IPS-18c (cell line): ENCODE results near the gene SV2A.

ENCODE experiments used
- H3K4me3 ChIP-seq: 2 replicates; pipeline ENCODE4 v1.7.0; 2013; ENCODE audit warnings: low read depth, mild to moderate bottlenecking, low read length, moderate library complexity; ENCODE audit not compliant: insufficient read depth
- H3K9me3 ChIP-seq: one replicate; pipeline ENCODE4 v1.6.1; 2013; ENCODE audit warnings: mild to moderate bottlenecking, low read length, moderate library complexity; ENCODE audit not compliant: control insufficient read depth, insufficient read depth

Gene SV2A

DNA sequence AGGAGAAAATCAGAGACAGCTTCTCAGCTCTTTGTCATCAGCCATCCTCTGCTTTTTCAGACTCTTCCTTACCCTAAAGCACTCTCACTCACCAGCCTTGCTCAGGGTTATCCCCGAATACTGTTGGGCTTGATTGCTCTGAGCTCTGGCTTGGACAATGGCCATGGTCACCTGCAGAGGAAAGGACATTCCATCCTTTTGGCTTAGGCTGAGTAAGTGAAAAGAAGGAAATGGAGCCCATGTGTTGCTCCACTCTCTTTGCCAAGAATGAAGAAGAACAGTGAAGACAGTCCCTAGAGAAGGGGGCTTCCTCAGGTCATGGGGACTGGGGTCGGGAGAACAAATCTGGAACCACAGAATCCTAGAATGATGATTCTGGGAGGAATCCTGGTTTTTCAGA lies 16.7 kb upstream of the SV2A start:
- no peak overlapping the region for H3K4me3 ChIP-seq
- H3K9me3 ChIP-seq = peaks cover 4% of the 10 kb centered on the region

DNA sequence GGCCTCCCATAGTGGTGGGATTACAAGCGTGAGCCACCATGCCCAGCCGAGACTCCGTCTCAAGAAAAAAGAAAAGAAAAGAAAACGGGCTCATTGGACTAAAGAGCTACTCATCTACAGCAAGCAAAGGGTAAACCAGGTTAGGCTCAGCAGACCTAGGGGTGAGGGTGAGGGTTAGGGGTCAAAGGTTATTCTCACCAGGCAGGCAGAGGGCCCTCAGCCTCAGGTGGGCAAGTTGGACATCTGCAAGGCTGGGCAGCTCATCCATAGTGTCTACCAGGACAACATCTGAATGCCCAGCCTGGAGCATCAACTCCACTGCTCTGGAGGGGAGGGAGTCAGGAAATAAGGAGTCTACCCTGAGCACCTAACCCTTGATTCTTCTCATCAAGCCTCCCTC lies 15.6 kb upstream of the SV2A start:
- H3K9me3 ChIP-seq = peaks cover 4% of the 10 kb centered on the region

DNA sequence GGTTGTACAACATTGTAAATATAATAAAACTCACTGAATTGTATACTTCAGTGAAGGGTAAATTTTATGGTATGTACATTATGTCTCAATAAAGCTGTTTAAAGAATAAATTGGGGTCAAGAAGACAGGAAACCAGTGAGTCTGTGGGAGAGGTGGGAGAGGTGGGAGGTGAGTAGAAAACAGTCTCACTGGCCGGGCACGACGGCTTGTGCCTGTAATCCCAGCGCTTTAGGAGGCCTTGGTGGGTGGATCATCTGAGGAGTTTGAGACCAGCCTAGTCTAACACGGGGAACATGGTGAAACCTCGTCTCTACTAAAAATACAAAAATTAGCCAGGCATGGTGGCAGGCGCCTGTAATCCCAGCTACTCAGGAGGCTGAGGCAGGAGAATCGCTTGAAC lies 14.8 kb upstream of the SV2A start:
- H3K9me3 ChIP-seq = no peaks in the 10 kb centered on the region

More for the DNA sequence above, 15.6 kb upstream of the SV2A start:
- no peak overlapping the region for H3K4me3 ChIP-seq

DNA sequence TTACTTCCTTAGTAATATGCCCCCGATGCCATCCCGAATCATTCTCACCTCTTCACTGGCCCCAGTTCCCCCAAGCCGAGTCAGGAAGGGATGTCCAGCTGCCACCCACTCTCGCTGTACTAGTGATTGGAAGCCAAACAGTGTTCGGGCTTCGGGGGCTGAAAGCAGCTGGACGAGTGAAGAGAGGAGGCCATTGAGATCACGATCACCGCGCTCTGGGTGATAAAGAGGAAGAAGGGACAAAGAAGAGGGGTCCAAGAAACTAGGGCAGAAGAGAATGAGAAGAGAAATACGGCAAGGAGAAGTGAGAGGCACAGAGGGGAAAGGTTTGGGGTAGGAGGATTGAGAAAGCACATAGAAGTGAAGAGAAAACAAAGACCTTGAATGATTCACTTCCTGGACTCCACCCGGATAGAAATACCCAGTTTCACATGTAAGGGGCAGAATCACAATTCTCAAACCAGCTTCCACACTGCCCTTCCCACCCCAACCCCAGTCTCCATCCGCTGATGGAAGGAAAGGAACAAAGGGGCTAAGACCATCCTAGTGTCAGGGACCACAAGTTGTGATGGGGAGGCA lies 13.7 kb upstream of the SV2A start:
- no peaks in the 10 kb centered on the region for H3K9me3 ChIP-seq
- H3K4me3 ChIP-seq = no peak overlapping the region

More for the DNA sequence above, 14.8 kb upstream of the SV2A start:
- H3K4me3 ChIP-seq = no peak overlapping the region

DNA sequence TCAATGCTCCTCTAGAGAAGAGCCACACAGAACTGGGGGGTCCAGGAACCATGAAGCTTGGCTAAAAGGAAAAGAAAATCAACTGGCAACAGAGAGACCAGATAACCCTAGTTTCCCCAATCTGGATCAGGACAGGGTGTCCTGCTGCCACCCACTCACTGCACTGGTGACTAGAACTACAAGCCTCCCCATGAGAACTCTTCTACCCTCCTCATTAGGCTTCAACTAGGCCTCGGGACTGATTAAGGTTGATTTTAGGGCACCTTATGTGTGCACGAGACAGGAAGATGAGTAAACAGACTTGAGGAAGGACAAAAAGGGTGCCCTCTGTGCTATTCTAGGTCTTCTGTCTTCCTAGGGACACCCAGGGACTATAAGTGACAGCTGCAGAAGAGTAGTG lies 12.2 kb upstream of the SV2A start:
- H3K4me3 ChIP-seq = no peak overlapping the region
- H3K9me3 ChIP-seq = no peaks in the 10 kb centered on the region

DNA sequence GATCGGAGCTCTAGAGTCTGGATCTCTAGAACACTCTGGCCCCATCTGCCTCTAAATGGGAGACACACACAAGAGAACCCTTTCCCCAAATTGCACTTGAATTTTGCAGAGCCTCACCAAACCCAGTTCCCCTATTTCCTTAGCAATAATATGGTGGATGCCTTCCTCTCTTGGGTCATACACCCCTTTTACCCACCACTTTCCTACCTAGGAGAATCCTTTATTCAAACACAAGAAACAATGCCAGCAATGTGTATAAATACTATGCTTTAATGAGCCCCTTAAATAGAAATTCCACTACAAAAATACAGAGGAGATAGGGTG lies 10.7 kb upstream of the SV2A start:
- no peaks in the 10 kb centered on the region for H3K9me3 ChIP-seq
- H3K4me3 ChIP-seq = peak overlapping the region; percentile 80; the same call in 1 of the 2 replicates

DNA sequence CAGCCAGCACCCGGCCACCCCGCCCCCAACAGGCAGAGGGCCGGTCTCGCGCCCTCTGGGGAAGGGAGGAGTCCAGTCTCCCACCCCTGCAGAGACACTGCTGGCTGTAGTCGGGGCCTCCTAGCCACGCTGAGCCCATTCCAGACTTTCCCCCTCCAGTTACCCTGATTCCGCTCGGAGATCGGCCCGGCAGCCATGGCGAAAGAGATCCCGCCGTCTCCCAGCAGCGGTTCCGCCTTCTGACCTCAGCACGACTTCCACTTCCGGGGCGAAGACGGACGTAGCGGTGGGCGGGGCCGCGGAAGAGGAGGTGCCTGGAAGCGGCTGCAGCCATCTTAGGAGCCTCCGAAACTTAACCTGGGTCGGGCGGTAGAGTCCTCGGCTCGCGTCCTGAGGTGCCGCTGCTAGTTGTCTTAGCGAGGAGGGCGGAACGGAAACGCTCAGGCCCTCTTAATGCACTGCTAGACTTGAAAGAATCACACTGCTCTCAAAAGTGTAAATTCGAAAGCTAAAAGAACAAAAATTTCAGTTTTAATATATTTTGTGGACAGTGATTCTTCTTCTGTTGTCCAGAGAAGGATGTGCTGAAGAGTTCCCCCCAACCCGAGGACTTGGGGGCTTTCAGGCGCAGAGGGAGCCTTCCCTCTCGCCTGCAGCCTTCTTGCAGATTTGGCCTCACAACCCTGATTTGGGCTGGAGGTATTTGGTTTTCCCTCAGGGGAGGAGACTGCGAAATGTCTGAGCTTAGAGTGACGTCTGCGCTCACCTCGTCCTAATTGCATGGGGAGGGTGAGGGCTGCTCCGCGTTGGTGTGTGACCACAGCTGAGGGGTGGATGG lies 10.1 kb upstream of the SV2A start, which contains the start of gene SF3B4:
SF3B4 (minus strand) TSS at position 241 of the 838 bp plus-strand sequence; CDS start at position 197, 44 bp downstream.
- no peaks in the 10 kb centered on the region for H3K9me3 ChIP-seq
- peak within 1 kb of the TSS; percentile 80 for H3K4me3 ChIP-seq

DNA sequence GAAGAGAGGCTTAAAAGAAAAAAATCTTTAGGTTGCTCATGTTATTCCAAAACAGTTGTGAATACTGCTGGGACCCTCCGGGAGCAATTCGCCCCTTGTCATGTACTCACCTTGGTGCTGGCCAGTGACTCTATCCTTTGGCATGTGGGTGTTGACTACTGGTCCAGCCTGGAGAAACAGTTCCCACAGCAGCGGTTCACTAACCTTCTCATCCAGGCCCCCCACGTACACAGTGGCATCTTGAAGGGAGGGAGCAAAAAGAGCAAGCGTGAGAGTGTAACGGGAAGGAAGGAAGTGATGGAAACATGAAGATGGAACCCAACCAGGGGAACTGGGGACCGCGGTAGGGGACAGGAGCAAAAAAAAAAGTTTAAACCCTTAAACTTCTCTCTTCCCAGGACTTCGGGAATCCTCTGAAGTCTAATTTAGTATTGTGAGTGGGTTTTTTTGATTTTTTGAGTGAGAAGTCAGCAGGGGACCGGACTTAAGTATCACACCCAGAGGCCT lies 9.5 kb upstream of the SV2A start:
- Histone ChIP-seq H3K4me3 (peak overlapping the region; percentile 80), H3K9me3 (no peaks in the 10 kb centered on the region)

DNA sequence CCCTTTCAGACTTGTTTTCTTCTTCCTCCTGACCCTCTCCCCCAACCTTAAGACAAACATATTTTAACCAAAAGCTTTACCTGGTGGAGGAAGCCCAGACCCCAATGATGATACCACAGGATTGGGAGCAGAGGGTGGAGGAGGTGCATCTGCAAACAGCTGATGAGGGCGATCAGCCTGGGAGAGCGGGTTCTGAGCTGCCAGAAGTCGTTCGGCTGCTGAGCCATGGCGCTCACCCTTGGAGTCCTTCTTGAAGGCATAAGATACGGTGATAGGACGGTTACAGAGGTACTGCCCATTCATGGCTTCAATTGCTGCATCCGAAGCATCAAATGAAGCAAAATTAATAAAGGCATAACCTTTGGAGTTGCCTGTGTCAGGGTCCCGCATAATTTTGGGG lies 8.7 kb upstream of the SV2A start:
- Histone ChIP-seq H3K4me3 (0 out of 2 replicates have a peak overlapping the region, but pooled peaks have one; percentile 80), H3K9me3 (no peaks in the 10 kb centered on the region)

DNA sequence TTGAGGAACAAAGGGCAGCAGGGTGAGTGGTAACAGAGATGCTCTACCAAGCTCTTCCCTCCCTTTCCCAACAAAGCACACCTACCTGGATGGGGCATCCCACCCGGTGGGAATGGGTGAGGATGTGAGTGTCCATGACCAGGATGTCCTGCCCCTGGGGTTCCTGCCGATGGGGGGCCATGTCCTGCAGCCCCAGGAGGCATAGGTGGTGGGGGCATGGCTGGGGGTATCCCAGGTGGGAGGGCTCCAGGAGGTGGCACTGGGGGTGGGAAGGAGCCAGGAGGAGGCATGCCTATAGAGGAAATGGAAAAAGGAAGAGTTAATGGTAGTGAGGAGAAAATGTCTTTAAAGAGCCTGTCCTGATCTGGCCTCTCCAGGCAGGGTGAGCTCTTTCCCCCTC lies 8.1 kb upstream of the SV2A start:
- Histone ChIP-seq H3K9me3 (no peaks in the 10 kb centered on the region), H3K4me3 (no peak overlapping the region)

DNA sequence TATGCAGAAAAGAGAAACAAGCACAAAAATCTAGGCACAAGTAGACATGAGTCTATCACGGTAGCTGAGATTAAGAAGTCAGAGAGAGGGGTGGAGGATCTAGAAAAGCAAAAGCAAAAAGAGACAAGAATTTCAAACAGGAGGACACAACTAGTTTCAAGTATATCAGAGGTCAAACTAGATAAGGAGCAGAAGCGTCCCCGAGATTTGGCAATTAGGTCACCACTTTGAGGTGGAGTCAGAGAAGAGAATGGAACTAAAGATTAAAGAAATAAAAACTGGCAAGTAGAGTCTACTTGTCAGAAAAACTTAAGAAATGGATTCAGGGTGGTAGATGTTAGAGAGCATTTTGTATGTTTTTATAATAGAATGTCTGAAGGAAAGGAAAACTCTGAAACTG lies 7.7 kb upstream of the SV2A start:
- Histone ChIP-seq H3K9me3 (no peaks in the 10 kb centered on the region), H3K4me3 (no peak overlapping the region)

DNA sequence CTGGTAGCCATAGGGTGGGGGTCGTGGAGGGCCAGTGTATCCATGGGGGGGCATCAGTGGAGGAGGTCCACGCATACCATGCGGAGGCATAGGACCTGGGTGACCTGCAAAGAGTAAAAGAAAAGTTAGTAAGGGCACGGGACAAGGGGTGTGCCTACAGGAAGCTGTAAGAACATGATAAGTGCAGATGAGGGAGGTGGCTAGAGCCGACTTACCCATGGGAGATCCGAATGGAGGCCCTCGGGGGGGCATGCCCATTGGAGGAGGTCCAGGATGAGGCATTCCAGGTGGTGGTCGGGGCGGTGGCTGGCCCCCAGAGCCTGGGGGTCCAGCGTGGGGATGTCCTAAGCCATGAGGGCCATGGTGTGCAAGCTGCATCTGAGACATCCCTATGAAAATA lies 6.0 kb upstream of the SV2A start:
- H3K9me3 ChIP-seq = no peaks in the 10 kb centered on the region

DNA sequence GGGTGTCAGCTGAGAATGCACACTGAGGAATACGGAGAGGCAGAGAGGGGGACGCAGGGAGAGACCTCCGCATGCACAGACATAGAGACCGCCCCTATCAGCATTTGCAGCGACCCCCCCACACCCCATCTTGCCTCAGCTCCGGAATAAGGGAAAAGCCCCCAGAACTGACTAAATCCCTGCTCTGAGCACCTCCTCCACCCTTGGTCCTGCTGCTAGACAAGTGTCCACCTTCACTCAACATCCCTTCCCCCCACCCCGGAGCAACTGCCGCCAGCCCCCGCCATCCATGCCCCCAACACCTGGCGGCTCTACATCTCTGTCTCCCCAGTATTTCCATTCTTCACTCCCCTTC lies 769 bp downstream of the SV2A start:
- Histone ChIP-seq H3K9me3 (no peaks in the 10 kb centered on the region), H3K4me3 (peak overlapping the region; percentile 88)

More for the DNA sequence above, 6.0 kb upstream of the SV2A start:
- H3K4me3 ChIP-seq = no peak overlapping the region

DNA sequence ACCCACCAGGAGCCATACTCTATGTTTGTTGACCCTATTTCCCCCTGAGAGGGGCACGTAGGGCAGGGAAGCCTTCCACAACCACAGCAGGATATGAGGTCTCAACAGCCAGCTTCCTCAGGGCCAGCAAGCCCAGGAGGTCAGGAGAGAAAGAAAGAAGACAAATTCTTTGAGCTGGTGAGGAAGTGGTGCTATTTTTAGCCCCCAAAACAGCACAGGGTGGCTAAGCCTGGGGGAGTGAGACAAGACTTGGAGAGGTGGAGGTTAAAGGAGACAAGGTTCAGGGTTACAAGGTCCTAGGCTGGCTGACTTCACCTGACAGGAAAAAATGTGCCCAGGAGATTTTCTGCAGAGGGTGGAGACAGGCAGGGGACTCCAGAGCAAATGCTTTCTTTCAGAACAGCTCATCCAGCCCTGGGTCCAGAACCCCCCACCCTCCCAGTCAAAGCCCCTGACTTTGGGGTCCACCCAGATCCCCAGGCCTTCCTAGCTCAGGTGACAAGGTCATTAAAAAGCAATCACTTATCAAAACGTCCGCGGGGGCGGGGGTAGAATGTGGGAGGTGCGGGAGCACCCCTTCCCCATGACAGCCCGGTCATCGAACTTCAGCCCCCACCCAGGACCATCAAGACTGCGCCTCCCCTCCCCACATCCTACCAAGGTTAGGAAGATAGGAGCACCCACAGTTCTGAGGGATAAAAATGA lies 1.3 kb downstream of the SV2A start:
- Histone ChIP-seq H3K4me3 (peak overlapping the region; percentile 88), H3K9me3 (no peaks in the 10 kb centered on the region)

DNA sequence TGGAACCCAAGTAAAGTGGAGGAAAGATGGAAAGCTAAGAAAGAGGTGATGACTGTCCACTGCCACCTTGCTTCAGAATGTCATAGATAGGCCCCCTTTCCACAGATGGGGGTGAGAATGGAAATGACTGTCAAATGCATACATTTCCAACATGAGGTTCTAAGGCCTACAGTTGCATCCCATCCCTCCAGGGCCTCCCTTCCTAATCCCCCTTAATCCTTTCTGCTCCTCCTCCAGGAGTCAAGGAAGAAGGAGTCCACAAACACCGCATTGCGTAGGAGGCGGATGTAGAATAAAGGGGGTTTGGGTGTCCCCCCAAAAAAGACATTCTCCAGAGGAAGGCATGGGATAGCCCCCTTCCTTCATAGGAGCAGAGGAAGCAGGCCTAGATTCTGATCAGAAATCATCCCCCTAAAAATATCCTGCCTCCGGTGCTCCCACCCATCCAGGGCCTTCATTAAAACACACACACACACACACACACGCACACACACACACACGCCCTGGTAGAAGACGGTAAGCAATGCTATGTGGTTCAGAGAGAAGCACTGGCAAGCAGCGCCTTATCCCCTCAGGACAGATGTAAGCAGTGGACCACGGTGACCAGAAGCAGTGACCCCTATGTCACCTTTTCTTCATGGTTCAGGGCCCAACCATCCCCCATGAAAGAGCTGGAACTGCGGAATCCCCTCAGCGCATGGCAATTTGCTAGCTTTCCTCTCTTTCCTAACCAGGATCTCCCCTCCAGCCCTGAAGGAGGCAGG lies 2.0 kb downstream of the SV2A start:
- H3K9me3 ChIP-seq = no peaks in the 10 kb centered on the region
- no peak overlapping the region; the same call in 1 of the 2 replicates for H3K4me3 ChIP-seq

DNA sequence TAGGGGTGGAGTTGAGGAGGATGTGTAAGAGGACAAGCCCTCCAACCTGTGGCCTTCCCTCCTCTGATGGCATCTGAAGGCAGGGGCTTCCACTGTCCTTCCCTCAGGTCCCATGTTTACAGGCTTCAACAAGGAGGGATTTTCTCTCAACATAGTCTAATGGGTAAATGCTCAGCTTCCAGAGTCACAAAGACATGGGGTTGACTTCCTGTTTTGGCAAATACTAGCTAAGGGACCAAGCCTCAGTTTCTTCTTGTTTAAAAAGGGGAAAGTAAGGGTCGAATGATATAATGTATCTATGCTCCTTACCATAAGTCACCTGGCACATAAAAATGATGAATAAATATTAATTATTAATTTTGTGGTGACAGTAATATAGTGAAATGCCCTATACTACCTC lies 3.1 kb downstream of the SV2A start:
- Histone ChIP-seq H3K9me3 (no peaks in the 10 kb centered on the region), H3K4me3 (no peak overlapping the region)

DNA sequence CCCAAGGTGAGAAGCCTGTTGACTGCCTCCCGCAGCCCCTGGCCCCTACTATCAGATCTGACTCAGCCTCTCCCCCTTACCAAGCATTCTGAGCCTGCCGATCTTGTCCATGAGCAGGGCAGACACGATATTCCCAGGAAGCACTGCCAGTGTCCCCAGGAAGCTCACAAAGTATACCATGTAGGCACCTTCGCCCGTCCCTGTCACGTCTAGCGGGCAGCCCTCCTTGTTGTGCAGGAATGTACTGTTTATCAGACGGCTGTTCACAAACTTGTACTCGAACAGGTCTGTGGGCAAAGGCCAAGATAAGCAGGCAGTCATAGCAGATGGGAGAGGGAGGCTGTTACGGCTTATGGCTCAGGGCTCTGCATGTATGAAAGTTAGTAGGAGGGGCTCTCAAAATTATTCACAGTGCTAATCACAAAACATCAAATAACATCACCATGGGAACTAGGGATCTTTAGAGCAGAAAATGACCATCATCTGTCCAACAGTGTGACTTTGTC lies 11.0 kb downstream of the SV2A start:
- no peaks in the 10 kb centered on the region for H3K9me3 ChIP-seq
- H3K4me3 ChIP-seq = no peak overlapping the region
